GM21390 (cell line): Measurements from ENCODE around the gene CTRB1.
"Not testable (repeated sequence)": the region's sequence is repeated elsewhere in the genome, so short reads cannot be mapped to it uniquely, and the experiment has no call there.

Experiments used
- ATAC-seq: cut with Tn5 transposase; IDR thresholded peaks from one replicate; pipeline ENCODE4 v1.9.1; 2021; ENCODE audit not compliant: unreplicated experiment

The CTRB1 gene

GRCh38 chr16:75239542-75240122 is 20.8 kb downstream of the CTRB1 start:
- ATAC-seq, result no peak

- ATAC-seq, result not testable (repeated sequence)
These were observed 21.8 kb downstream of the CTRB1 start for GRCh38 chr16:75240633-75241032.

GRCh38 chr16:75241412-75241811 is 22.6 kb downstream of the CTRB1 start:
- ATAC-seq, result no peak

GRCh38 chr16:75241955-75242354 is 23.2 kb downstream of the CTRB1 start:
- ATAC-seq, result no peak

- ATAC-seq, result not testable (repeated sequence)
These were observed 23.8 kb downstream of the CTRB1 start for GRCh38 chr16:75242436-75243078.

- ATAC-seq, result no peak
These were observed 25.0 kb downstream of the CTRB1 start for GRCh38 chr16:75243667-75244224.

- no peak for ATAC-seq
These were observed 25.5 kb downstream of the CTRB1 start for GRCh38 chr16:75244225-75244809.

- ATAC-seq, result no peak
These were observed 26.3 kb downstream of the CTRB1 start for GRCh38 chr16:75244844-75245758.

- ATAC-seq, result no peak
These were observed 27.9 kb downstream of the CTRB1 start for GRCh38 chr16:75246504-75247205.

GRCh38 chr16:75247249-75247648 is 28.5 kb downstream of the CTRB1 start:
- no peak for ATAC-seq

- no peak for ATAC-seq
These were observed 29.4 kb downstream of the CTRB1 start for GRCh38 chr16:75248142-75248535.

GRCh38 chr16:75248536-75249380 is 30.0 kb downstream of the CTRB1 start:
- no peak for ATAC-seq

GRCh38 chr16:75249441-75249840 is 30.7 kb downstream of the CTRB1 start:
- no peak for ATAC-seq

- no peak for ATAC-seq
These were observed 31.5 kb downstream of the CTRB1 start for GRCh38 chr16:75250089-75250808.

GRCh38 chr16:75250809-75251279 is 32.1 kb downstream of the CTRB1 start:
- ATAC-seq, result peak; percentile 37

- peak; percentile 78 for ATAC-seq
These were observed 32.7 kb downstream of the CTRB1 start, which contains the start of gene BCAR1 for GRCh38 chr16:75251280-75252048. Gene BCAR1, minus strand, starts transcription at chr16:75251624. Its CDS starts 142 bp downstream, at chr16:75251482.

GRCh38 chr16:75252049-75252864 is 33.5 kb downstream of the CTRB1 start:
- ATAC-seq, result no peak
